ENCODE data around the gene WNT7A.

WNT7A gene

DNA sequence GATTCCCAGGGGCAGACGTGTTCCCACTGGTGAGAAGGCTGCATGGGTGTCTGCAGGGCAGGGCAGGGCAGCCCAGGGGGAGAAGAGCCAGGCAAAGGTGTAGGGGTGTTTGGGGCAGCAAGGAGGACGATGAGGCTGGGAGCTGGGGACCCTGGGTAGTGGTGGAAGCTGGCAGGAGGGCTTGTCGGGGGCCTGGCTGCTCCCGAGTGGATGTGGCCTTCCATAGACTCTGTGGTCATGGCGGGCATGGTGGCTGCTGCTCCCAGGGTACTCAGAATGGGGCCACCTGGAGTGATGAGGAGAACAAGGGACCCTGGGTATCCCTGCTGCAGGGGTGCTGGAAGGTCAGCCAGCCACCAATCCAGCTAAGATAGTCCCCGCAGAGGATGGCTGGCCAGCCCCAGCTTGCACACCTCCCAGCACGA, 107.5 kb downstream of the WNT7A start:
- no peak for DNase-seq (ENCODE audit: low spot score)

DNA sequence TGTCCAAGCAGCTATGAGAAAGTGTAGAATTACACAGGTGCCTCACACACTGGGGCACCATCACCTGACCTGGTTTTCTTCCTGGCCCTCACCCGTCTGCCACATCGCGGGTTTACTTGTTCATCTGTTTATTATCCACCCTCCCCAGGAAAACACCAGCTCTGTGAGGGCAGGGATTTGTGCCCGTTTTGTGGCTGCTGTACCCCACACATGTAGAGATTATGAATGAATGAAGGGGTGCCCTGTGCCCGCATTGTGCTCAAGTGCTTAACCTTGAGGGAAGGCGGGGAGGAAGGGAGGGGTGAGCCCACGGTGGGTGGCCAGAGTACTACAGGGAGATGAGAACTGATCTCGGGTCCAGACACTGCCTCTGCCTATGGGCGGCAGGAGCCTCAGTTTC, 108.4 kb downstream of the WNT7A start:
- no peak for DNase-seq (ENCODE audit: low spot score)

DNA sequence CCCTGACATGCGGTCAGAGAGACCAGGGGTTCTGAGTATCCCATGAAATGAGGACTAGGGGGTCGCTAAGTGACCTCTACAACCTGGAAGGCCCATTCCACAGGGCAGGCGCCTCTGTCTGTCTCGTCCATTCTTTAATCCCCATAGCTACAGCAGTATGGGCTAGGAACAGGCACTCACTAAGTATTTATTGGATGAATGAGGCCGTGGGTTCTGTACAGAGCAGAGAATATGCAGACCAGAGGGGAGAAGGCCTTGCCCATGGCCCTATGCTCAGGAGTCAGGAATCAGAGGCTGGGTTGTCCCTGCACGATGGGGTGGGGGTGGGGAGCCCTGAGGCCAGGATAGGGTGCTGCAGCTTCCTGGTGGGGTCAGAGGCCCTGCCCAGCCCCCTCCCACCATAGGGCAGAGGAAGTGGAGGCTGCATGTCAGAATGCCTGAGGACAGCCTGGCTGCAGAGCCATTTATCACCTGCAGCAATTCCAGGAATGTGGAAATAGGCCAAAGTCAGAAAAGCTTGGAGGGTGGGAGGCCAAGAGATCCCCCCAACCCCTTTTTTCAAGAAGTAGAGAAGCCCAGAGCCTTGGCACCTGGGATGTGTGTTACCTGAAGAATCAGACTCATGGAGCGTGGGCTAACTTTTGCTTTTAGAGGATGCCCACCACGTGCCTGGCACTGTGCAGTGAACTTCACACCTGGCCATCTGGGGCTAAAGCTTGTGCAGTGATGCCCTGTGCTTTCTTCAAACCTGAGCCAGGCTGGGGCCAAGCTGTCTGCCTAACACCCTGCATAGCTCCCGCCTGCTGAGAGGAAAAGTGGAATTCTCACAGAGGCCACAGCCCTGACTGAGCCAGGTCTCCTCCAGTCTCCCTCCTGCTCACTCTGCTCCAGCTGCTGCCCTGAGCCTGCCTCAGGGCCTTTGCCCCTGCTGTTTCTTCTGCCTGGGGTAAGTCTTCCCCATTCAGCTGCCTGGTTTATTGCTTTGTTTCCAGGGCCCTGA, 109.4 kb downstream of the WNT7A start:
- no peak for DNase-seq (ENCODE audit: low spot score)

DNA sequence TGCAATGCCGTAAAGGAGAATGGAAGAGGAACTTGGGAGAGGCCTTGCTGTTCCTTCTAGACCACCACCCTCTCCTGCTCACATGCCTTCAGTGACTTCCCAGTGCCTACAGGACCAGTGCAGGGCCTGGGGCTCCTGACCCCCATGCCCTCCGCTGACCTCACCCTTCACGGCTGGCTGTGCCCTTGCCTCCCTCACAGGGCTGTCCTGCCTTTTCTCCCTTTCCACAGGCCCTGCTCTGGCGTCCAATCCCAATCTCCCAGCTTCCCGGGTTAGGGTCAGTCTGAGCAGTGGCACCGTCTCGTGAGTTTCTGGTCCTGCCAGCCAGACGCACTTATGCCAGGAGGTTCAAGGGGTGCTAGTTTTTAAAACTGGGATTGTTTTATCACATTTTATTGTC, 110.4 kb downstream of the WNT7A start:
- no peak for DNase-seq (ENCODE audit: low spot score)

DNA sequence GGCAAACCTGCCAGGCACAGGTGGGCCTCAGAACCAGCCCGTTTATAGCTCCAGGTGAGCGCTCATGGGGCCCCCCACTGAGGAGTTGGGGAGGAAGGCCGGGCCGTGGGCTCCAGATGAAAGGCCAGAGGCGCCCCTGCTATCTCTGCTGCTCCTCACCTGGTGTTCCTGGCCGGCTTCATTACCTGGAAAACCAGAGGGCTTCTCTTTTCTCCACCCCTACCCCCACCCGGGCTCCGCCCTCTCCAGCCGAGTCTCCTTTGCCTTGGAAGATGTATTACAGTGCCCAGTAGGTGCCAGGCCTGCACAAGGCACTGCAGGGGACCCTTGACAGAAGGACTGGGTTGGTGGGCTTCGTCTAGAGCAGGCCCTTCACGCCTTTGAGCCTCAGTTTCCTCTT, 111.4 kb downstream of the WNT7A start:
- no peak for DNase-seq (ENCODE audit: low spot score)

DNA sequence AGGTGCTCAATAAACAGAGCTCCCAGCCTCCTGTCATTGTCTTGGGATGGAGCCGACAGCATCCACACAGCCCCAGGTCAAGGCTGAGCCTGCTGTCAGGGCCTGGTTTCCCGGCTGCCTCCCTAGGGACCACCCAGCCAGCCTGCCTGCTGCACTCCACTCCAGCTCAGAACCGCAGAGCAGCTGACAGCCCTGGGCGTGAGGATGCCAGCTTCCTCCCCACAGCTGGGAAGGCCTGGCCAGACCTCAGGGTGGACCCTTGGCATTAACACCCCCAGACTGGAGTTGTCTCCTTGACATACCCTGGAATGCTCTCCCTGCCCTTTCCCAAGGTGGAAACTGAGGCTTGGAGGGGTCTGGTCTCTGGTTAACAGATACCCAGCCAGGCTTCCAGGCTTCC, 112.0 kb downstream of the WNT7A start:
- DNase-seq (ENCODE audit: low spot score), result peak; percentile 37

DNA sequence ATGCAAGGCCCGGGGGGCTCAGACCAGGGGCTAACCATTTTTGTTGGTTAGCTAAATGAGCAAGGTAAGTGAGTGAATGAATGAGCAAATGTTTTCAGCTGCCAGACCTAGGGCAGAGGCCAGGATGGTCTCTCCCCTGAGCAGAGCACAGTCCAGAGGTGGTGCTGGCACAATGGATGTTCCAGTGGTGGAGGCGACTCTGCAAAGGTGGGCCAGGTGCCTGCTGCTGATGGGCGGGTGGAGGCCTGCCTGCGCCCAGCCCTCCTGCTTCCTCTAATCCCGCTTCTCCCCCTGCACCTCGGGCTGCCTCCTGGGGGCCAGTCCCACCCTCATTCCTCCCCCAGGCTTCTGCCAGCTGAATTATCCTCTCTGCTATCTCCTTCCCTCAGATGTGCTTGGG, 112.8 kb downstream of the WNT7A start:
- no peak for DNase-seq (ENCODE audit: low spot score)

All from SK-N-DZ (cell line).